Naive thymus-derived CD4-positive, alpha-beta T cell (primary cell): ENCODE data around the gene KCNK1. TPM values are rescaled to one million over a fixed set of nuclear protein-coding genes. Genes with fewer than 3 reads are reported as not detected.
A peak's percentile ranks its signal among the peaks of the same experiment; 100 is the strongest.
"Not testable (repeated sequence)": the region's sequence is repeated elsewhere in the genome, so short reads cannot be mapped to it uniquely, and the experiment has no call there.

ENCODE experiments used
- ATAC-seq: fragments of 150-1000 bp; cut with Tn5 transposase; 2 replicates; pipeline ENCODE4 v1.10.0; 2021; ENCODE audit warnings: mild to moderate bottlenecking, moderate library complexity
- CTCF ChIA-PET: fragments of 350-600 bp; sonication (Branson Sonifier 250); formaldehyde crosslinking; loops from one replicate; lab custom pipeline; 2021; ENCODE audit warnings: antibody characterized with exemption; lab: Charles Lee
- POLR2A ChIA-PET: fragments of 350-600 bp; sonication (Branson Sonifier 250); formaldehyde crosslinking; loops from one replicate; lab custom pipeline; 2021; ENCODE audit warnings: antibody characterized with exemption, inconsistent platforms; lab: Charles Lee
- DNase-seq, 9 donors: peaks; one replicate each; pipeline versions ENCODE4 v3.0.0 to v3.0.0-alpha.2; 2020 to 2022; ENCODE audit warnings: mixed read lengths in 1 of 9
- H3K27ac ChIP-seq: one replicate; pipeline ENCODE4 v1.7.0; 2013; ENCODE audit warnings: mild to moderate bottlenecking, low read depth, low read length, moderate library complexity
- H3K27me3 ChIP-seq, 2 donors: one replicate each; pipeline ENCODE4 v1.7.0; 2013; ENCODE audit warnings: low read length in 2 of 2, mild to moderate bottlenecking in 2 of 2, moderate library complexity in 2 of 2; ENCODE audit not compliant: control insufficient read depth in 2 of 2, insufficient read depth in 2 of 2
- H3K36me3 ChIP-seq, 3 experiments: 1 replicate in 2 of 3; 2 replicates in 1 of 3; pipeline ENCODE4 v1.7.0; 2013; ENCODE audit warnings: low read length in 3 of 3, mild to moderate bottlenecking in 3 of 3, moderate library complexity in 1 of 3; ENCODE audit not compliant: insufficient read depth in 3 of 3, control insufficient read depth in 2 of 3
- H3K4me1 ChIP-seq, 2 donors: one replicate each; pipeline ENCODE4 v1.7.0; 2013; ENCODE audit warnings: low read length in 2 of 2, mild to moderate bottlenecking in 2 of 2, moderate library complexity in 1 of 2; ENCODE audit not compliant: control insufficient read depth in 2 of 2, insufficient read depth in 2 of 2
- H3K4me3 ChIP-seq: 2 replicates; pipeline ENCODE4 v1.7.0; 2013; ENCODE audit warnings: mild to moderate bottlenecking, low read length
- H3K9me3 ChIP-seq, 3 experiments: 1 replicate in 2 of 3; 2 replicates in 1 of 3; pipeline ENCODE4 v1.7.0; 2013; ENCODE audit warnings: low read length in 3 of 3; ENCODE audit not compliant: control insufficient read depth in 2 of 3
- H3K27ac Mint-ChIP-seq, 9 donors: one replicate each; pipeline ENCODE4 v1.8.0; 2020 to 2022; ENCODE audit warnings: mixed read lengths in 9 of 9, mild to moderate bottlenecking in 8 of 9, moderate library complexity in 5 of 9, inconsistent platforms in 2 of 9
- H3K27me3 Mint-ChIP-seq, 5 donors: one replicate each; pipeline ENCODE4 v1.8.0; 2021 to 2022; ENCODE audit warnings: mixed read lengths in 5 of 5, mild to moderate bottlenecking in 1 of 5
- H3K36me3 Mint-ChIP-seq, 5 donors: one replicate each; pipeline ENCODE4 v1.8.0; 2020 to 2022; ENCODE audit warnings: mixed read lengths in 5 of 5, mild to moderate bottlenecking in 3 of 5, inconsistent platforms in 1 of 5
- H3K4me1 Mint-ChIP-seq, 7 donors: one replicate each; pipeline ENCODE4 v1.8.0; 2020 to 2022; ENCODE audit warnings: mixed read lengths in 7 of 7, mild to moderate bottlenecking in 3 of 7, inconsistent platforms in 1 of 7
- H3K4me3 Mint-ChIP-seq, 10 donors: one replicate each; pipeline ENCODE4 v1.8.0; 2020 to 2022; ENCODE audit warnings: mild to moderate bottlenecking in 10 of 10, mixed read lengths in 10 of 10, moderate library complexity in 6 of 10, inconsistent platforms in 2 of 10
- H3K9me3 Mint-ChIP-seq, 11 donors: one replicate each; pipeline ENCODE4 v1.8.0; 2020 to 2022; ENCODE audit warnings: mixed read lengths in 11 of 11, mild to moderate bottlenecking in 4 of 11, inconsistent platforms in 1 of 11, moderate library complexity in 1 of 11
- intact Hi-C, 2 donors: fragments of 100-400 bp; cut with micrococcal nuclease; formaldehyde crosslinking; loops; one replicate each; pipeline ENCODE4 v1.15.1; 2023
- polyA plus RNA-seq, 2 donors: library from polyadenylated mRNA; unstranded; fragments of 300-500 nt; fragmentation: Illumina TruSeq; gene quantifications; one replicate each; pipeline ENCODE4 v1.2.3, GENCODE V29; 2021
- total RNA-seq, 6 experiments: library from RNA in 5 of 6; stranded (reverse) in 5 of 6; gene quantifications; 1 replicate in 5 of 6; 2 replicates in 1 of 6; pipeline ENCODE4 v1.2.3 and lab custom pipeline; 2021 to 2026

Gene KCNK1
- total and polyA plus RNA-seq, 7 experiments from 2014 or later, result 1.1 TPM; not detected in 6

DNA sequence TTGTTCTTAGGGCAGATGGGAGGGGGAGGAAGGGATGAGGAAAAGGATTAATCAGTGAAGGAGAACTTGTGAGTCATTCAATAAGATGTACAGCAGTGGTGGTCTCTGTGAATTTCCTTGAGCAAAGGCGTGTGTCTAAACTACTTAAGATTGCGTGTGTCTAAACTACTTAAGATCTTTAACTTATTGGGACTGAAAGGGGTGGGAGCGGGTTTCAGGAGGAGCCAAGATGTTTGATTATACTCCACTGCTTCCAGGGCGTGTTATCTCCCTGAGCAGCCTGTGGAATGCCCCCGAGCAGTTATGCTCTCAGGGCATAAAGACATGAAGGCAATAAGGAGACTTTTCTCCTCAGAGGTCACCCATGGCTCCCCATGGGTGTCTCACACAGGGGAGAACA, 2.5 kb upstream of the KCNK1 start:
- peaks cover 53 to 75% (median 62%) of the 10 kb centered on the region in 5 donors for H3K27me3 Mint-ChIP-seq
- not testable (repeated sequence) for H3K27ac ChIP-seq, H3K27ac Mint-ChIP-seq

DNA sequence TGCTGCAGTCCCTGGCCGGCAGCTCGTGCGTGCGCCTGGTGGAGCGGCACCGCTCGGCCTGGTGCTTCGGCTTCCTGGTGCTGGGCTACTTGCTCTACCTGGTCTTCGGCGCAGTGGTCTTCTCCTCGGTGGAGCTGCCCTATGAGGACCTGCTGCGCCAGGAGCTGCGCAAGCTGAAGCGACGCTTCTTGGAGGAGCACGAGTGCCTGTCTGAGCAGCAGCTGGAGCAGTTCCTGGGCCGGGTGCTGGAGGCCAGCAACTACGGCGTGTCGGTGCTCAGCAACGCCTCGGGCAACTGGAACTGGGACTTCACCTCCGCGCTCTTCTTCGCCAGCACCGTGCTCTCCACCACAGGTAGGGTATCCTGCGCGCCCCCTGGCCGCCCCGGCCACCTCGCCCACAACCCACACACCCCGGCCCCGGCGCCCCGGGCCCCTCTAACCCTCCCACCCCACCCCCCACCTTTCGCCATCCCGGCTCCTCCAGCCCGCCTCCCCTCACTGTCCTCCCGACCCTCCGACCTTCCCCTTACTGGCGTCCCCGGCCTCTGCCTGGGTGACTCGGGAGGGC, 352 bp downstream of the KCNK1 start:
- ATAC-seq (peak; percentile 26), DNase-seq (no peak)
- Histone ChIP-seq H3K4me1 (no peaks in the 10 kb centered on the region), H3K9me3 (no peaks in the 10 kb centered on the region), H3K27ac (no peak overlapping the region), H3K36me3 (no peaks in the 10 kb centered on the region), H3K27me3 (no peaks in the 10 kb centered on the region), H3K4me3 (no peak overlapping the region)
- ChIA-PET POLR2A (no interaction called here), CTCF (no interaction called here)
- intact Hi-C loops, result loop anchor here in 1 of 2 donors (10.0 kb wide), 1 partner anchor 781 kb away; no protein-coding TSS in a partner anchor
- peaks cover 0 to 12% (median 5%) of the 10 kb centered on the region in 7 donors for H3K4me1 Mint-ChIP-seq
- H3K27ac Mint-ChIP-seq, result peak overlapping the region in 1 of 9 donors; percentile 47
- H3K27me3 Mint-ChIP-seq, result peaks cover 66 to 79% (median 70%) of the 10 kb centered on the region in 5 donors
- peak overlapping the region in 1 of 10 donors; percentile 83 for H3K4me3 Mint-ChIP-seq
- H3K36me3 Mint-ChIP-seq, result peaks cover 0 to 3% (median 0%) of the 10 kb centered on the region in 5 donors
- H3K9me3 Mint-ChIP-seq, result peaks cover 0 to 5% (median 0%) of the 10 kb centered on the region in 11 donors

More for the DNA sequence above, 2.5 kb upstream of the KCNK1 start:
- H3K4me1 ChIP-seq, H3K36me3 Mint-ChIP-seq, H3K9me3 ChIP-seq, H3K4me3 Mint-ChIP-seq, ATAC-seq, H3K9me3 Mint-ChIP-seq, H3K36me3 ChIP-seq, CTCF ChIA-PET, H3K4me3 ChIP-seq, H3K27me3 ChIP-seq, POLR2A ChIA-PET, DNase-seq: not testable (repeated sequence)
- peaks cover 0 to 12% (median 5%) of the 10 kb centered on the region in 7 donors for H3K4me1 Mint-ChIP-seq
- intact Hi-C loops, result loop anchor here in 1 of 2 donors (10.0 kb wide), 1 partner anchor 783 kb away; no protein-coding TSS in a partner anchor

DNA sequence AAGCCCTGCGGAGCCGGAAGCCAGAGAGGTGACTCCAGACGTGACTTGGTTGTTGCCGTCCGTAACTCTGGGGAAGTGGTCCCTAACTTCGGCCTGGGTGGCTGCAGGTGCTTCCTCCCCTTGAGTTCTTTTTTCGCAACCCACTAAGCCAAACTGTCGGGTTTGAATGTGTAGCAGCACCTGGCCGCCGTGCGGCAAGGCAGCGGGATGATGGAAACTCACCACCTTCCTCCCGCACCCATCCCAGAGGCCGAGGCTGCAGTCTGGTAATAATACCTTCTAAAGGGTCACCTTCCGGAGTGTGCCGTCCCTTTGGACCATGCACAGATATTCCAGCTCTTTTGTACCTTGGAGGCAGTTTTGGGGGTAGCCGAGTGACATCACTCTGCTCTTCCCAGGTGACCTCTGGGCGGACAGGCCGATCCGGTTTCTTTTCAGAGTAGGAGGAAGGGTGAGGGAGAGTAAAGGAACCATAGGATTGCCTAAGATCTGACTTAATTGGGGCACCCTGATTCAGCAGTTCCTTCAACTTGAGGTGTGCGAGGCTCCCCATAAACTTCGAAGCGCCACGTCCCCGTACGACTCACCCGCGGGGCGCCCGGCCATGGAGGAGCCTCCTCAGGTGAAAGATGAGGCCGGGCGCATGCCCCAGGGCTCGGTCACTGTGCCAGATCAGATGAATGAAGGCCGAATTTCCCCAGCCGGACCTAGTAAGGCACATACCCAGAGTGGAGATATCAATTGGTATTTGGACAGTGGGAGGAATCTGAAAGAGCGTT, 1.0 kb downstream of the KCNK1 start:
- Histone ChIP-seq H3K27me3 (no peaks in the 10 kb centered on the region), H3K9me3 (no peaks in the 10 kb centered on the region), H3K4me3 (no peak overlapping the region), H3K27ac (no peak overlapping the region), H3K4me1 (no peaks in the 10 kb centered on the region), H3K36me3 (no peaks in the 10 kb centered on the region)
- intact Hi-C loops, result loop anchor here in 1 of 2 donors (10.0 kb wide), 1 partner anchor 780 kb away; no protein-coding TSS in a partner anchor
- peaks cover 0 to 3% (median 0%) of the 10 kb centered on the region in 5 donors for H3K36me3 Mint-ChIP-seq
- peak overlapping the region in 1 of 10 donors; percentile 83 for H3K4me3 Mint-ChIP-seq
- ChIA-PET POLR2A (no interaction called here), CTCF (no interaction called here)
- H3K27ac Mint-ChIP-seq, result peak overlapping the region in 1 of 9 donors; percentile 47
- peaks cover 61 to 76% (median 69%) of the 10 kb centered on the region in 5 donors for H3K27me3 Mint-ChIP-seq
- no peak for ATAC-seq
- peaks cover 0 to 12% (median 5%) of the 10 kb centered on the region in 7 donors for H3K4me1 Mint-ChIP-seq
- H3K9me3 Mint-ChIP-seq, result peaks cover 0 to 5% (median 0%) of the 10 kb centered on the region in 11 donors
- DNase-seq, result no peak

GRCh38 chr1:233615571-233615970, 1.7 kb downstream of the KCNK1 start:
- H3K27me3 ChIP-seq, result no peaks in the 10 kb centered on the region
- no peaks in the 10 kb centered on the region for H3K4me1 ChIP-seq
- no peak overlapping the region for H3K27ac ChIP-seq
- H3K36me3 Mint-ChIP-seq, result peaks cover 0 to 3% (median 0%) of the 10 kb centered on the region in 5 donors
- peaks cover 0 to 5% (median 0%) of the 10 kb centered on the region in 11 donors for H3K9me3 Mint-ChIP-seq
- no peaks in the 10 kb centered on the region for H3K9me3 ChIP-seq
- ChIA-PET CTCF (no interaction called here), POLR2A (no interaction called here)
- H3K4me1 Mint-ChIP-seq, result peaks cover 0 to 12% (median 5%) of the 10 kb centered on the region in 7 donors
- intact Hi-C loops, result loop anchor here in 1 of 2 donors (10.0 kb wide), 1 partner anchor 779 kb away; no protein-coding TSS in a partner anchor
- H3K27me3 Mint-ChIP-seq, result peaks cover 59 to 73% (median 67%) of the 10 kb centered on the region in 5 donors
- peak overlapping the region in 1 of 10 donors; percentile 83 for H3K4me3 Mint-ChIP-seq
- H3K36me3 ChIP-seq, result no peaks in the 10 kb centered on the region
- no peak overlapping the region for H3K4me3 ChIP-seq
- no peak for DNase-seq
- peak overlapping the region in 1 of 9 donors; percentile 27 for H3K27ac Mint-ChIP-seq
- no peak for ATAC-seq

DNA sequence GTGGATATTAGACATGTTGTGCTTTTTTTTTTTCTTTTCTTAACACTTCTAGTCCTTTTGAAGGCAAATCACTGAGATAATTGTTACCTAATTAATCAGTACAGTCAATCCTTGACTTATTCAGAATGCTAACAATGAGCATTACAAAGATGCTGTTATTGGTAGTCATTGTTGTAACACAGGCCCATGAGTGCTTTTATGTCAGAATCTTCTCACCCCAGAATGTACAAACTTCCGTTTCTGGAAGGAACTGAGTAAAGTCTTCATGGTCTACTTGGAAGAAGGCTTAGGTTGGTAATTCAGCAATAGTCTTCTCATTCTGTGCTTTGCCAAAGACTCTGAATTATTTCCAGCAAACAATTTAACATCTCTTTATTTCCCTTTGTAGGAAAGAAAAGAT, 3.1 kb downstream of the KCNK1 start:
- Mint-ChIP-seq H3K9me3 (peaks cover 0 to 3% (median 0%) of the 10 kb centered on the region in 11 donors), H3K27me3 (peaks cover 46 to 65% (median 56%) of the 10 kb centered on the region in 5 donors), H3K4me3 (no peak overlapping the region), H3K4me1 (peaks cover 0 to 12% (median 5%) of the 10 kb centered on the region in 7 donors), H3K27ac (no peak overlapping the region), H3K36me3 (peaks cover 0 to 3% (median 0%) of the 10 kb centered on the region in 5 donors)
- no peak overlapping the region for H3K27ac ChIP-seq
- no peak for DNase-seq
- no peaks in the 10 kb centered on the region for H3K27me3 ChIP-seq
- H3K4me3 ChIP-seq, result no peak overlapping the region
- no peaks in the 10 kb centered on the region for H3K9me3 ChIP-seq
- H3K4me1 ChIP-seq, result no peaks in the 10 kb centered on the region
- ChIA-PET POLR2A (no interaction called here), CTCF (no interaction called here)
- no peak for ATAC-seq
- no peaks in the 10 kb centered on the region for H3K36me3 ChIP-seq
- intact Hi-C loops, result loop anchor here in 1 of 2 donors (10.0 kb wide), 1 partner anchor 778 kb away; no protein-coding TSS in a partner anchor

DNA sequence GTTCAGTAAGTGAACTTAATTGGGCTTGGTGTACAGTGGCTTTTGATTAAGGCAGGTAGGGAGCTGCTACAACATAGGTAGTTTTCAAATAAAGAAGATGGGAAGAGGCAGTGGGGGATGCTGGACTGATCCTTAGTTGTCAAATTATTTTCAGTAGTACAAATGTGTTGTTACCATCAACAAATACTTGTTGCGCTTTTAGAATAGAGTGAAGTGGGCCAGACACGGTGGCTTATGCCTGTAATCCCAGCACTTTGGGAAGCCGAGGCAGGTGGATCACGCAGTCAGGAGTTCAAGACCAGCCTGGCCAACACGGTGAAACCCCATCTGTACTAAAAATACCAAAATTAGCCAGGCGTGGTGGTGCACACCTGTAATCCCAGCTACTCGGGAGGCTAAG, 5.5 kb downstream of the KCNK1 start:
- H3K9me3 Mint-ChIP-seq, H3K9me3 ChIP-seq, H3K27ac ChIP-seq, H3K4me1 ChIP-seq, H3K4me1 Mint-ChIP-seq, H3K36me3 ChIP-seq, H3K36me3 Mint-ChIP-seq, CTCF ChIA-PET, DNase-seq, H3K4me3 Mint-ChIP-seq, H3K27me3 ChIP-seq, H3K4me3 ChIP-seq, ATAC-seq, POLR2A ChIA-PET, H3K27ac Mint-ChIP-seq: not testable (repeated sequence)
- intact Hi-C loops, result loop anchor here in 1 of 2 donors (10.0 kb wide), 1 partner anchor 775 kb away; no protein-coding TSS in a partner anchor
- H3K27me3 Mint-ChIP-seq, result peaks cover 42 to 53% (median 45%) of the 10 kb centered on the region in 5 donors
